Keratinocyte (primary cell): ENCODE results near the gene FTSJ3. TPM values are rescaled to one million over a fixed set of nuclear protein-coding genes. Genes with fewer than 3 reads are reported as not detected.

Source experiments
- DNase-seq: peaks from one replicate; pipeline ENCODE4 v3.0.0-alpha.2; 2011; ENCODE audit warnings: low read depth, missing footprints, low spot score
- FAIRE-seq: peaks from 2 replicates; lab custom pipeline; 2011; peaks lifted over from hg19 to GRCh38; lab: Jason Lieb, UNC
- H2AFZ ChIP-seq: 2 replicates; pipeline ENCODE4 v1.6.0; 2012; ENCODE audit warnings: low read length, control low read depth, inconsistent platforms; ENCODE audit not compliant: control insufficient read depth
- H3K27ac ChIP-seq: 2 replicates; pipeline ENCODE4 v1.5.1; 2011; ENCODE audit warnings: low read length; ENCODE audit not compliant: control insufficient read depth, insufficient read depth
- H3K27me3 ChIP-seq: 3 replicates; pipeline ENCODE4 v1.6.0; 2011; ENCODE audit warnings: low read length; ENCODE audit not compliant: control insufficient read depth, insufficient read depth; ENCODE audit errors: extremely low read depth
- H3K36me3 ChIP-seq, 2 experiments: 2 replicates in 1 of 2; 3 replicates in 1 of 2; pipeline ENCODE4 v1.5.1; 2011; ENCODE audit warnings: low read length in 2 of 2, mild to moderate bottlenecking in 1 of 2; ENCODE audit not compliant: control insufficient read depth in 2 of 2, insufficient read depth in 2 of 2; ENCODE audit errors: extremely low read depth in 1 of 2
- H3K4me1 ChIP-seq: 3 replicates; pipeline ENCODE4 v1.5.1; 2011; ENCODE audit warnings: low read length; ENCODE audit not compliant: control insufficient read depth, insufficient read depth; ENCODE audit errors: extremely low read depth
- H3K4me2 ChIP-seq: 3 replicates; pipeline ENCODE4 v1.6.0; 2011; ENCODE audit warnings: low read depth, low read length; ENCODE audit not compliant: control insufficient read depth, insufficient read depth; ENCODE audit errors: extremely low read depth
- H3K4me3 ChIP-seq, 3 experiments: fragments of 200-600 bp in 1 of 3; sonication (generic) in 1 of 3; 2 replicates in 2 of 3; 3 replicates in 1 of 3; pipeline ENCODE4 v1.5.1; 2011 to 2016; ENCODE audit warnings: low read length in 3 of 3, mild to moderate bottlenecking in 3 of 3, control low read depth in 2 of 3, inconsistent platforms in 1 of 3, low read depth in 1 of 3, mixed read lengths in 1 of 3, mixed run types in 1 of 3, moderate library complexity in 1 of 3; ENCODE audit not compliant: control insufficient read depth in 2 of 3, insufficient read depth in 2 of 3; ENCODE audit errors: extremely low read depth in 1 of 3
- H3K79me2 ChIP-seq: 2 replicates; pipeline ENCODE4 v1.6.0; 2012; ENCODE audit warnings: low read length; ENCODE audit not compliant: control insufficient read depth, insufficient read depth
- H3K9ac ChIP-seq: 3 replicates; pipeline ENCODE4 v1.6.0; 2011; ENCODE audit warnings: low read length; ENCODE audit not compliant: control insufficient read depth, insufficient read depth; ENCODE audit errors: extremely low read depth
- H3K9me1 ChIP-seq: 3 replicates; pipeline ENCODE4 v1.6.0; 2011; ENCODE audit warnings: low read length; ENCODE audit not compliant: control insufficient read depth, insufficient read depth; ENCODE audit errors: extremely low read depth
- H3K9me3 ChIP-seq: 2 replicates; pipeline ENCODE4 v1.5.1; 2012; ENCODE audit warnings: low read depth, low read length; ENCODE audit not compliant: control insufficient read depth
- H4K20me1 ChIP-seq: 3 replicates; pipeline ENCODE4 v1.6.0; 2011; ENCODE audit warnings: low read length; ENCODE audit not compliant: control insufficient read depth, insufficient read depth; ENCODE audit errors: extremely low read depth
- EZH2 ChIP-seq: IDR thresholded peaks from one replicate; pipeline ENCODE4 v1.6.1; 2012; ENCODE audit warnings: inconsistent platforms, mild to moderate bottlenecking, low read length, moderate library complexity
- dilution Hi-C: fragments of 300-500 bp; cut with MboI; formaldehyde crosslinking; loops from one replicate; pipeline ENCODE4 v1.7.0; 2020; ENCODE audit warnings: low sequenced_read_pairs; ENCODE audit not compliant: extremely low pct_ligation_motif_present
- polyA plus RNA-seq, 5 experiments: library from polyadenylated mRNA; depleted of rRNA in 3 of 5; stranded (reverse) in 3 of 5; stranded (forward) in 1 of 5; unstranded in 1 of 5; fragments of >200 nt; gene quantifications; 1 replicate in 1 of 5; 2 replicates in 3 of 5; 3 replicates in 1 of 5; pipeline versions ENCODE4 v1.2.1 to v1.2.3, GENCODE V29; 2011 to 2012; ENCODE audit warnings: missing spikeins in 2 of 5, low read depth in 1 of 5, low replicate concordance in 1 of 5
- TF ChIP-seq, protein P1 (sequence below), 3 experiments: IDR thresholded peaks in 1 of 3; conservative IDR thresholded peaks in 1 of 3; optimal IDR thresholded peaks in 1 of 3; 2 replicates in 2 of 3; 3 replicates in 1 of 3; pipeline versions ENCODE3 to v1.5.1; 2011; ENCODE audit warnings: low read length in 3 of 3, mild to moderate bottlenecking in 3 of 3, moderate library complexity in 2 of 3, control low read depth in 1 of 3, inconsistent platforms in 1 of 3; ENCODE audit not compliant: insufficient read depth in 2 of 3; ENCODE audit errors: extremely low read depth in 1 of 3

The FTSJ3 gene
- polyA plus RNA-seq, 1 donor (not counting 4 experiments of a cell fraction or from before 2014, with no cell fraction given), result 43.7 TPM

- Histone ChIP-seq H3K9me1 (no peaks in the 10 kb centered on the region), H3K27ac (no peak overlapping the region), H2AFZ (no peak overlapping the region), H3K9me3 (no peaks in the 10 kb centered on the region), H3K9ac (no peak overlapping the region), H3K4me3 (no peak overlapping the region), H3K4me2 (no peak overlapping the region), H3K79me2 (peaks cover 40% of the 10 kb centered on the region), H3K27me3 (no peaks in the 10 kb centered on the region), H4K20me1 (peaks cover 11% of the 10 kb centered on the region), H3K4me1 (peaks cover 36% of the 10 kb centered on the region), H3K36me3 (peaks cover 50 to 54% of the 10 kb centered on the region in 2 experiments)
- TF ChIP-seq EZH2, result no peak
- TF ChIP-seq, protein P1, sequence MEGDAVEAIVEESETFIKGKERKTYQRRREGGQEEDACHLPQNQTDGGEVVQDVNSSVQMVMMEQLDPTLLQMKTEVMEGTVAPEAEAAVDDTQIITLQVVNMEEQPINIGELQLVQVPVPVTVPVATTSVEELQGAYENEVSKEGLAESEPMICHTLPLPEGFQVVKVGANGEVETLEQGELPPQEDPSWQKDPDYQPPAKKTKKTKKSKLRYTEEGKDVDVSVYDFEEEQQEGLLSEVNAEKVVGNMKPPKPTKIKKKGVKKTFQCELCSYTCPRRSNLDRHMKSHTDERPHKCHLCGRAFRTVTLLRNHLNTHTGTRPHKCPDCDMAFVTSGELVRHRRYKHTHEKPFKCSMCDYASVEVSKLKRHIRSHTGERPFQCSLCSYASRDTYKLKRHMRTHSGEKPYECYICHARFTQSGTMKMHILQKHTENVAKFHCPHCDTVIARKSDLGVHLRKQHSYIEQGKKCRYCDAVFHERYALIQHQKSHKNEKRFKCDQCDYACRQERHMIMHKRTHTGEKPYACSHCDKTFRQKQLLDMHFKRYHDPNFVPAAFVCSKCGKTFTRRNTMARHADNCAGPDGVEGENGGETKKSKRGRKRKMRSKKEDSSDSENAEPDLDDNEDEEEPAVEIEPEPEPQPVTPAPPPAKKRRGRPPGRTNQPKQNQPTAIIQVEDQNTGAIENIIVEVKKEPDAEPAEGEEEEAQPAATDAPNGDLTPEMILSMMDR (optimal IDR thresholded peaks at IDR 0.05 in 1 of 3, IDR thresholded peaks at IDR 0.05 in 1 of 3, conservative IDR thresholded peaks at IDR 0.05 in 1 of 3; ENCODE audit: extremely low read depth in 1 of 3, insufficient read depth in 2 of 3, low read length in 3 of 3), result no peak
- no peak for FAIRE-seq
- DNase-seq, result no peak
- dilution Hi-C loops, result no loop called here
Measured at GRCh38 chr17:63835167-63835720, 7.8 kb upstream of the FTSJ3 start.

- DNase-seq, result peak; percentile 46
- dilution Hi-C loops, result no loop called here
- peak; percentile 79 for FAIRE-seq
- Histone ChIP-seq H3K9me3 (no peaks in the 10 kb centered on the region), H3K36me3 (peaks cover 57 to 61% of the 10 kb centered on the region in 2 experiments), H4K20me1 (peaks cover 11% of the 10 kb centered on the region), H3K4me1 (peaks cover 32% of the 10 kb centered on the region), H3K27ac (peak overlapping the region; percentile 13), H3K9me1 (no peaks in the 10 kb centered on the region), H3K4me2 (peak overlapping the region; percentile 20), H3K4me3 (no peak overlapping the region), H2AFZ (no peak overlapping the region), H3K27me3 (no peaks in the 10 kb centered on the region), H3K9ac (no peak overlapping the region), H3K79me2 (peaks cover 41% of the 10 kb centered on the region)
- no peak for TF ChIP-seq EZH2
- TF ChIP-seq, protein P1 (optimal IDR thresholded peaks at IDR 0.05 in 1 of 3, IDR thresholded peaks at IDR 0.05 in 1 of 3, conservative IDR thresholded peaks at IDR 0.05 in 1 of 3; ENCODE audit: extremely low read depth in 1 of 3, insufficient read depth in 2 of 3, low read length in 3 of 3), result peak; percentile 81 to 88 (median 85)
Measured at GRCh38 chr17:63834431-63835166, 7.1 kb upstream of the FTSJ3 start.
